SU-DHL-6 (cell line): ENCODE data around the gene SH3PXD2A.

Experiments
- H2AFZ ChIP-seq: fragments of 200-600 bp; sonication (generic); 2 replicates; pipeline ENCODE4 v1.6.1; 2014; ENCODE audit warnings: low read depth, mild to moderate bottlenecking, moderate library complexity, mixed read lengths, antibody characterized with exemption, low read length; ENCODE audit not compliant: severe bottlenecking
- H3F3A ChIP-seq: fragments of 200-600 bp; shearing (Covaris generic); 2 replicates; pipeline ENCODE4 v1.6.0; 2016; ENCODE audit warnings: antibody characterized with exemption, mild to moderate bottlenecking; ENCODE audit not compliant: insufficient read depth
- H3K27ac ChIP-seq: fragments of 200-600 bp; sonication (generic); 2 replicates; pipeline ENCODE4 v1.5.1; 2016; ENCODE audit warnings: low read depth, mild to moderate bottlenecking, low read length, moderate library complexity, mixed read lengths
- H3K27me3 ChIP-seq: fragments of 200-600 bp; sonication (generic), shearing (Covaris generic); 2 replicates; pipeline ENCODE4 v1.6.0; 2014; ENCODE audit warnings: mild to moderate bottlenecking, low read length
- H3K36me3 ChIP-seq: fragments of 200-600 bp; sonication (generic); 2 replicates; pipeline ENCODE4 v1.6.1; 2014; ENCODE audit warnings: mild to moderate bottlenecking, low read length, mixed read lengths
- H3K4me2 ChIP-seq: fragments of 300-600, 200-600 bp; shearing (Covaris generic), sonication (generic); 2 replicates; pipeline ENCODE4 v1.6.0; 2014; ENCODE audit warnings: low read length, low read depth, mild to moderate bottlenecking; ENCODE audit not compliant: poor library complexity, severe bottlenecking
- H3K4me3 ChIP-seq: fragments of 200-600 bp; sonication (generic); 2 replicates; pipeline ENCODE4 v1.5.1; 2014; ENCODE audit warnings: antibody characterized with exemption, low read length, mild to moderate bottlenecking, mixed read lengths; ENCODE audit not compliant: insufficient read depth, poor library complexity, severe bottlenecking
- H3K79me2 ChIP-seq: fragments of 200-600 bp; sonication (generic); 2 replicates; pipeline ENCODE4 v1.6.1; 2014; ENCODE audit warnings: mild to moderate bottlenecking, low read length, moderate library complexity; ENCODE audit not compliant: insufficient read depth
- H3K9ac ChIP-seq: fragments of 200-600 bp; sonication (generic); 2 replicates; pipeline ENCODE4 v1.7.0; 2014; ENCODE audit warnings: mild to moderate bottlenecking, low read length
- H3K9me2 ChIP-seq: fragments of 200-600 bp; sonication (generic); replicated peaks from 2 replicates; pipeline ENCODE4 v1.6.1; 2014; ENCODE audit warnings: low read length; ENCODE audit not compliant: insufficient read depth
- H3K9me3 ChIP-seq: fragments of 200-600 bp; sonication (generic); 2 replicates; pipeline ENCODE4 v1.6.1; 2014; ENCODE audit warnings: low read length, mixed read lengths; ENCODE audit not compliant: insufficient read depth
- H4K20me1 ChIP-seq: fragments of 200-600 bp; sonication (generic); 2 replicates; pipeline ENCODE4 v1.6.1; 2014; ENCODE audit warnings: low read depth, mild to moderate bottlenecking, antibody characterized with exemption, low read length, moderate library complexity, mixed read lengths
- EZH2phosphoT487 ChIP-seq: fragments of 200-600 bp; sonication (generic), shearing (Covaris generic); conservative IDR thresholded peaks from 2 replicates; pipeline ENCODE4 v1.6.1; 2018; ENCODE audit warnings: mild to moderate bottlenecking, antibody characterized with exemption, low read length, moderate library complexity, mixed read lengths
- TF ChIP-seq, protein P1 (sequence below): fragments of 200-600 bp; sonication (generic); IDR thresholded peaks from one replicate; pipeline ENCODE4 v1.5.1; 2017; ENCODE audit warnings: antibody characterized with exemption, mild to moderate bottlenecking, low read length, moderate library complexity; ENCODE audit not compliant: insufficient read depth, poor library complexity, severe bottlenecking

Gene SH3PXD2A

DNA sequence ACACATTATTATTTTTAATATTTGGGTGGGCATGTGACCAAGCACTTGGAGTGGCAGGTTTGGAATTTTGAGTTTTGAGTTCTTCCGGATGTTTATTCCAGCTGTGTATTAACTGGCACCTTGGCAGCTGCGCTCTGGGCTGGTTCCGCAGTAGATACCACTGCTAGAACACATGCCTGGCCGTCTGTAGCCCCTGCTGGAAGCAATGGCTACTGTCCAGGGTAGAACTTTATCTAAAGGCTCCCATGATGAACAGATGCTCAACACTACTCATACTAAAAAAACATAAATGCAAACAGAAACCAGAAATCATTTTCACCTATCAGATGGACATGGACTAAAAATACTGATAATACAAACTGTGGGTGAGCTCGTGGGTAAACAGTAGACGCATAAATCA is 19.4 kb upstream of the SH3PXD2A start:
- no peaks in the 10 kb centered on the region for H3K36me3 ChIP-seq

DNA sequence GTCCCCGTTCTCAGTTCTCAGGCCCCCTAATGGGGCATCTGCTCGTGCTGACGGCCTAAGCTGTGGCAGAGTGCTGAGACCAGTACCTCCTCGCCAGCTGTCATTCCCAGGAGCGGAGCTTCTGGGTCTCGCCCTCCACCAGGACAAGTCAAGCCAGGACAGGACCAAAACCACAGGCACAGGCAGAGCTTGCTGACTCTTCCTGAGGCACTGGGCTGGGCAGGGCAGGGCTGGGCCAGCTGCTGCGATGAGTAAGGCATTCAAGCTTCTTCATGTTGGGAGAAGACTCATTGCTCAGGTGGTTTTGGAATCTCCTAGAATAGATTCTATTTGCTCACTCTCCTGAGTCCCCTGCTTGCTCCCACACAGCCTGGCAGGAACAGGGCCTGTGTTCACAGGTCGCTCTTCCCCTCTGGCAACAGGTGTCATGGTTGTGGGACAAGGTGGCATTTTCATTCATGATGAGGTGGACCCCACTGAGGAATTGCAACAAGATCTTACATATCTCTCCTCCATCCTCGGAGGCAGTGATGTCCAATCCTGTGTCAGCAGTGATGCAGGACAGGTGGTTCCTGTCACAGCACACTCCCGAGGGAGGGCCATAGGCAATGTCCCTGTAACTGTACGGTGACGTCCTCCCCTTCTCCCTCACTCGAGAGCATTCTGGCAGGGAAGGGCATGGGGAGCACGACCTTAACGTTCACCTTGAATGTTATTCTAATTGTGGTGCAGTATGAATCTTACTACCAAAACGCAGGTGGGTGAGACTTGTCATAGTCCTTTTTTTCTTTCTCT is 17.0 kb upstream of the SH3PXD2A start:
- H3F3A ChIP-seq = no peaks in the 10 kb centered on the region
- no peak overlapping the region for H2AFZ ChIP-seq
- H3K9ac ChIP-seq = no peak overlapping the region
- no peak overlapping the region for H3K4me2 ChIP-seq
- H4K20me1 ChIP-seq = no peaks in the 10 kb centered on the region
- no peak overlapping the region for H3K4me3 ChIP-seq
- no peaks in the 10 kb centered on the region for H3K27me3 ChIP-seq
- no peaks in the 10 kb centered on the region for H3K36me3 ChIP-seq
- H3K79me2 ChIP-seq = no peaks in the 10 kb centered on the region
- H3K9me2 ChIP-seq = no peaks in the 10 kb centered on the region
- no peak overlapping the region for H3K27ac ChIP-seq
- TF ChIP-seq, protein P1, sequence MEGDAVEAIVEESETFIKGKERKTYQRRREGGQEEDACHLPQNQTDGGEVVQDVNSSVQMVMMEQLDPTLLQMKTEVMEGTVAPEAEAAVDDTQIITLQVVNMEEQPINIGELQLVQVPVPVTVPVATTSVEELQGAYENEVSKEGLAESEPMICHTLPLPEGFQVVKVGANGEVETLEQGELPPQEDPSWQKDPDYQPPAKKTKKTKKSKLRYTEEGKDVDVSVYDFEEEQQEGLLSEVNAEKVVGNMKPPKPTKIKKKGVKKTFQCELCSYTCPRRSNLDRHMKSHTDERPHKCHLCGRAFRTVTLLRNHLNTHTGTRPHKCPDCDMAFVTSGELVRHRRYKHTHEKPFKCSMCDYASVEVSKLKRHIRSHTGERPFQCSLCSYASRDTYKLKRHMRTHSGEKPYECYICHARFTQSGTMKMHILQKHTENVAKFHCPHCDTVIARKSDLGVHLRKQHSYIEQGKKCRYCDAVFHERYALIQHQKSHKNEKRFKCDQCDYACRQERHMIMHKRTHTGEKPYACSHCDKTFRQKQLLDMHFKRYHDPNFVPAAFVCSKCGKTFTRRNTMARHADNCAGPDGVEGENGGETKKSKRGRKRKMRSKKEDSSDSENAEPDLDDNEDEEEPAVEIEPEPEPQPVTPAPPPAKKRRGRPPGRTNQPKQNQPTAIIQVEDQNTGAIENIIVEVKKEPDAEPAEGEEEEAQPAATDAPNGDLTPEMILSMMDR = no peak
- no peak for TF ChIP-seq EZH2phosphoT487
- H3K9me3 ChIP-seq = no peaks in the 10 kb centered on the region

More for the DNA sequence above, 19.4 kb upstream of the SH3PXD2A start:
- Histone ChIP-seq H3K9me2 (no peaks in the 10 kb centered on the region), H3K9me3 (no peaks in the 10 kb centered on the region), H3K4me2 (no peak overlapping the region), H3K9ac (no peak overlapping the region), H3K4me3 (no peak overlapping the region), H3K27me3 (no peaks in the 10 kb centered on the region), H3F3A (no peaks in the 10 kb centered on the region), H3K27ac (no peak overlapping the region), H3K79me2 (no peaks in the 10 kb centered on the region), H2AFZ (no peak overlapping the region), H4K20me1 (no peaks in the 10 kb centered on the region)
- TF ChIP-seq, protein P1 = no peak
- TF ChIP-seq EZH2phosphoT487 = no peak

DNA sequence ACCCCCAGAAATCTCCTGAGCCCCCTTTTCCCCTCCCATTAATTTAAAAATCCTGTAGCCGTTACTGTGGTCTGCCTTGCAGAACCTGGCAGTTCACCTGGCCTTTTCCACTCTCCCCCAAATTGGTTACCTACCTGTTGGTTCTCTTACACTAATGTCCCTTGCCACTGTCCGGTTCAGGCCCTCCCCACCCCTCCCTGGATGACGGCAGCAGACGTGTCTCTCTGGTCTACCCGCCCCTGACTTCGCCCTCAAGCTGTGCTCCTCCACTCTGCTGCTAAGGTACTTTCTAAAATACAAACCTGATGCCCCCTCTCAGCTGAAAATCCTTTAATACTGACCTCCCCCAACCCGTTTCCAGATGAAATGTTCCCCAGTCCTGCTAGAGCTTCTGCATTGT is 15.6 kb upstream of the SH3PXD2A start:
- no peak overlapping the region for H3K27ac ChIP-seq
- H3K9me3 ChIP-seq = no peaks in the 10 kb centered on the region
- H3F3A ChIP-seq = no peaks in the 10 kb centered on the region
- no peaks in the 10 kb centered on the region for H4K20me1 ChIP-seq
- TF ChIP-seq, protein P1 = no peak
- TF ChIP-seq EZH2phosphoT487 = no peak
- H3K4me2 ChIP-seq = no peak overlapping the region
- no peaks in the 10 kb centered on the region for H3K36me3 ChIP-seq
- H3K4me3 ChIP-seq = no peak overlapping the region
- no peaks in the 10 kb centered on the region for H3K9me2 ChIP-seq
- no peaks in the 10 kb centered on the region for H3K79me2 ChIP-seq
- no peak overlapping the region for H3K9ac ChIP-seq
- H3K27me3 ChIP-seq = no peaks in the 10 kb centered on the region
- no peak overlapping the region for H2AFZ ChIP-seq
